HFFc6 (cell line): ENCODE results near the gene CARD10. TPM values are rescaled to one million over a fixed set of nuclear protein-coding genes. Genes with fewer than 3 reads are reported as not detected.

ENCODE experiments used
- DNase-seq: peaks from one replicate; pipeline ENCODE4 v3.0.0-alpha.2; 2018
- H3K27ac Mint-ChIP-seq: 2 replicates; pipeline ENCODE4 v1.8.0; 2020; ENCODE audit warnings: mild to moderate bottlenecking, mixed read lengths
- H3K27me3 Mint-ChIP-seq: 2 replicates; pipeline ENCODE4 v1.8.0; 2021; ENCODE audit warnings: mild to moderate bottlenecking, moderate library complexity, mixed read lengths; ENCODE audit not compliant: insufficient read depth
- H3K36me3 Mint-ChIP-seq: 2 replicates; pipeline ENCODE4 v1.8.0; 2021; ENCODE audit warnings: low read depth, mixed read lengths
- H3K4me1 Mint-ChIP-seq: 2 replicates; pipeline ENCODE4 v1.8.0; 2020; ENCODE audit warnings: low read depth, mixed read lengths
- H3K4me3 Mint-ChIP-seq: 2 replicates; pipeline ENCODE4 v1.8.0; 2020; ENCODE audit warnings: mild to moderate bottlenecking, moderate library complexity, mixed read lengths
- H3K9me3 Mint-ChIP-seq: 2 replicates; pipeline ENCODE4 v1.8.0; 2020; ENCODE audit warnings: mild to moderate bottlenecking, mixed read lengths
- total RNA-seq, 6 experiments: library from RNA; stranded (reverse); fragmentation: NEBNext Ultra II Directional; extraction: Animal tissue kit (Norgen Biotek cat#: 25700); gene quantifications; 2 replicates in 1 of 6; 3 replicates in 5 of 6; pipeline ENCODE4 v1.2.3, GENCODE V29; 2021
- TF ChIP-seq, protein P1 (sequence below): fragments of 200-600 bp; sonication (generic); IDR thresholded peaks from 2 replicates; pipeline ENCODE4 v1.5.0; 2021; ENCODE audit warnings: antibody characterized with exemption, mild to moderate bottlenecking

CARD10 gene
- total RNA-seq, 6 experiments from 2014 or later, result 4.4 to 5.6 (median 4.8) TPM

GRCh38 chr22:37479196-37479595, 40.0 kb downstream of the CARD10 start:
- Mint-ChIP-seq H3K27me3 (peaks cover 31% of the 10 kb centered on the region), H3K4me3 (no peak overlapping the region), H3K36me3 (no peaks in the 10 kb centered on the region), H3K27ac (no peak overlapping the region), H3K9me3 (no peaks in the 10 kb centered on the region), H3K4me1 (peaks cover 8% of the 10 kb centered on the region)
- DNase-seq, result no peak
- TF ChIP-seq, protein P1, sequence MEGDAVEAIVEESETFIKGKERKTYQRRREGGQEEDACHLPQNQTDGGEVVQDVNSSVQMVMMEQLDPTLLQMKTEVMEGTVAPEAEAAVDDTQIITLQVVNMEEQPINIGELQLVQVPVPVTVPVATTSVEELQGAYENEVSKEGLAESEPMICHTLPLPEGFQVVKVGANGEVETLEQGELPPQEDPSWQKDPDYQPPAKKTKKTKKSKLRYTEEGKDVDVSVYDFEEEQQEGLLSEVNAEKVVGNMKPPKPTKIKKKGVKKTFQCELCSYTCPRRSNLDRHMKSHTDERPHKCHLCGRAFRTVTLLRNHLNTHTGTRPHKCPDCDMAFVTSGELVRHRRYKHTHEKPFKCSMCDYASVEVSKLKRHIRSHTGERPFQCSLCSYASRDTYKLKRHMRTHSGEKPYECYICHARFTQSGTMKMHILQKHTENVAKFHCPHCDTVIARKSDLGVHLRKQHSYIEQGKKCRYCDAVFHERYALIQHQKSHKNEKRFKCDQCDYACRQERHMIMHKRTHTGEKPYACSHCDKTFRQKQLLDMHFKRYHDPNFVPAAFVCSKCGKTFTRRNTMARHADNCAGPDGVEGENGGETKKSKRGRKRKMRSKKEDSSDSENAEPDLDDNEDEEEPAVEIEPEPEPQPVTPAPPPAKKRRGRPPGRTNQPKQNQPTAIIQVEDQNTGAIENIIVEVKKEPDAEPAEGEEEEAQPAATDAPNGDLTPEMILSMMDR, result no peak

DNA sequence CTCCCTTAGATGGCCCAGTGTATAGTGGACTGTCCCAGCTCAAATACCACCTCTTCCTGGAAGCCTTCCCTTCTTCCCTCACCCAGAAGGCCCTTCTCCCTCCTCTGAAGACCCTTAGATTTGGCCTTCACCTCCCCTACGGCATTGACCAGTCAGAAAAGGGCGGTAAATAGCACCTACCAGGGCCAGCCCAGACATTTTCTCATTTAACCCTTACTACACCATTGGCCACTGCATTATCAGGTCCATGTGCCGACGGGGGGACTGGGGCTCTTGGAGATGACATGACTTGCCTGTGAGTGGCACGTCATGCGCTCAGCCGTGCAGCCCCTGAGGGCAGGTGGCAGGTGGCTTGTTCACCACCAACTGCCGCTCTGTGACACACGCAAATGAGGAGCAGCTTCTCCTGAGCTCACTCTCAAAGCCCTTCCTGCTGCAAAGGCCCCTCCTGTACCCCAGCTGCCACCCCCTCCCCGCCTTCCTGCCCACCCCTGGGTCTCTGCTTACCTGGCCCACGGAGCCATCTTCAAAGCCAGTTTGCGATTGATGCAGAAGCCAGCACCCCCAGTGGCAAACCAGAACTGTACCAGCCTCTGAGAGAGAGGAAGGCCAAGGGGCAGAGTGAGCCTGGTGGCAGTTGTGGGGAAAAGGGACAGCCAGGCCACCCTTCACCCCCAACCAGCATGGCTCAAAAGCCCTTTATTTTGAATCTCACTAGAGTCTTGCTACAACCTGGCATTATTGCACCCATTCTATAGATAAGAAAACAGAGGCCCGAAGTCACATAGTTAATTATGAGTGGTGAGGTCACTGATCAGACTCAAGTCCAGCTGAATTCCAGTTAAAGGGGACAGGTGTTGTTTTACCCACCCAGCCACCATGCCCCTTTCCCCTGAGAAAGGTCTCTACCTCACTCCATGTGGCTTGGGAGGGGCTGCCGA, 42.6 kb downstream of the CARD10 start:
- no peaks in the 10 kb centered on the region for H3K9me3 Mint-ChIP-seq
- TF ChIP-seq, protein P1, result no peak
- H3K27me3 Mint-ChIP-seq, result peaks cover 21% of the 10 kb centered on the region
- no peak for DNase-seq
- H3K27ac Mint-ChIP-seq, result no peak overlapping the region
- no peaks in the 10 kb centered on the region; the same call in 1 of the 2 replicates for H3K4me1 Mint-ChIP-seq
- no peaks in the 10 kb centered on the region for H3K36me3 Mint-ChIP-seq
- no peak overlapping the region for H3K4me3 Mint-ChIP-seq

- Mint-ChIP-seq H3K36me3 (no peaks in the 10 kb centered on the region), H3K27ac (no peak overlapping the region), H3K4me1 (no peaks in the 10 kb centered on the region; the same call in 1 of the 2 replicates), H3K9me3 (no peaks in the 10 kb centered on the region), H3K4me3 (no peak overlapping the region), H3K27me3 (peaks cover 26% of the 10 kb centered on the region)
- no peak for DNase-seq
- TF ChIP-seq, protein P1, result no peak
Observed at GRCh38 chr22:37474447-37475090, 44.6 kb downstream of the CARD10 start.

GRCh38 chr22:37473437-37473946, 45.7 kb downstream of the CARD10 start:
- no peaks in the 10 kb centered on the region for H3K9me3 Mint-ChIP-seq
- H3K4me3 Mint-ChIP-seq, result no peak overlapping the region
- no peaks in the 10 kb centered on the region; the same call in 1 of the 2 replicates for H3K4me1 Mint-ChIP-seq
- H3K36me3 Mint-ChIP-seq, result no peaks in the 10 kb centered on the region
- no peak overlapping the region for H3K27ac Mint-ChIP-seq
- no peak for DNase-seq
- TF ChIP-seq, protein P1, result no peak
- H3K27me3 Mint-ChIP-seq, result peaks cover 20% of the 10 kb centered on the region

- Mint-ChIP-seq H3K9me3 (no peaks in the 10 kb centered on the region), H3K27me3 (peaks cover 29% of the 10 kb centered on the region), H3K27ac (no peak overlapping the region), H3K4me1 (no peaks in the 10 kb centered on the region; the same call in 1 of the 2 replicates), H3K4me3 (no peak overlapping the region), H3K36me3 (no peaks in the 10 kb centered on the region)
- DNase-seq, result no peak
- TF ChIP-seq, protein P1, result peak; percentile 84
Observed at GRCh38 chr22:37472418-37473006, 46.7 kb downstream of the CARD10 start.
